HG03025 (cell line): ENCODE data around the gene IFNK.

Source experiments
- ATAC-seq: cut with Tn5 transposase; IDR thresholded peaks from one replicate; pipeline ENCODE4 v1.9.1; 2021; ENCODE audit warnings: mild to moderate bottlenecking, moderate library complexity; ENCODE audit not compliant: unreplicated experiment, low FRiP score

The IFNK gene

DNA sequence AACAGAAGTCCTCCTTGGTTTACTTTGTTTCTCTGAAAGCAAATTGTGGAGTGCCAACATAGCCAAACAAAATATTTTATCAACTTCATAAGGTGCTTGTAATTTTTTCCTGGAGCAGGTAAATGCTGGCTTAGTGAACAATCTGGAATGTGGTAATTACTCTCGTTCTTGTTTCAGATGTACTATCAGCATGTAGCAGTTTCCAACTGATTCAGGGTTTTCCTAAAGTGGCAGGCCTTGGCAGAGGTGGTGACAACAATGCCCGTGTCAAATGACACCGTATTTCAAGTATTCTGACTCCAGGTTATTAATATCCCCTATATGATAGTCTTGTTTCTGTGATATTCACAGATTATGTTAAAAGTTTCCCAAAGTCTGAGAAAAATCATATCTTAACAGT lies 48.0 kb downstream of the IFNK start:
- ATAC-seq, result no peak

DNA sequence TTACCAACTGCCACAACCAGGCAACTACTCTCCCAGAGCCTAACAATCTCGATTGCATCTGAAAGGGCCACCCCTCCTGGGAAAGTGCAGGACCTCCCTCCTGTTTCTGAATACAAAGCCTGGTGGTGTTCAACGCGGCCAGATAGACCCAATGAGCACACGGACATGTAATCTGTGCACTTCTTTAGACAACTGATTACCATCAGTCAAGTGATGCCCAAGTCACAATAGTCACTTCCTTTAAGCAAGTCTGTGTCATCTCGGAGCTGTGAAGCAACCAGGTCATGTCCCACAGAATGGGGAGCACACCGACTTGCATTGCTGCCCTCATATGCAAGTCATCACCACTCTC lies 48.5 kb downstream of the IFNK start:
- peak; percentile 45 for ATAC-seq

DNA sequence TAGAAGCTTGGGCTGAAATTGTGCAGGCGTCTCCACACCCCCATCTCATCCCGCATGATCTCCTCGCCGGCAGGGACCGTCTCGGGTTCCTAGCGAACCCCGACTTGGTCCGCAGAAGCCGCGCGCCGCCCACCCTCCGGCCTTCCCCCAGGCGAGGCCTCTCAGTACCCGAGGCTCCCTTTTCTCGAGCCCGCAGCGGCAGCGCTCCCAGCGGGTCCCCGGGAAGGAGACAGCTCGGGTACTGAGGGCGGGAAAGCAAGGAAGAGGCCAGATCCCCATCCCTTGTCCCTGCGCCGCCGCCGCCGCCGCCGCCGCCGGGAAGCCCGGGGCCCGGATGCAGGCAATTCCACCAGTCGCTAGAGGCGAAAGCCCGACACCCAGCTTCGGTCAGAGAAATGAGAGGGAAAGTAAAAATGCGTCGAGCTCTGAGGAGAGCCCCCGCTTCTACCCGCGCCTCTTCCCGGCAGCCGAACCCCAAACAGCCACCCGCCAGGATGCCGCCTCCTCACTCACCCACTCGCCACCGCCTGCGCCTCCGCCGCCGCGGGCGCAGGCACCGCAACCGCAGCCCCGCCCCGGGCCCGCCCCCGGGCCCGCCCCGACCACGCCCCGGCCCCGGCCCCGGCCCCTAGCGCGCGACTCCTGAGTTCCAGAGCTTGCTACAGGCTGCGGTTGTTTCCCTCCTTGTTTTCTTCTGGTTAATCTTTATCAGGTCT lies 49.0 kb downstream of the IFNK start, which contains the start of gene C9orf72:
C9orf72 (minus strand) TSS at position 564 of the 716 bp plus-strand sequence. CDS start 6,361 bp downstream, outside the sequence.
- ATAC-seq, result peak; percentile 68

DNA sequence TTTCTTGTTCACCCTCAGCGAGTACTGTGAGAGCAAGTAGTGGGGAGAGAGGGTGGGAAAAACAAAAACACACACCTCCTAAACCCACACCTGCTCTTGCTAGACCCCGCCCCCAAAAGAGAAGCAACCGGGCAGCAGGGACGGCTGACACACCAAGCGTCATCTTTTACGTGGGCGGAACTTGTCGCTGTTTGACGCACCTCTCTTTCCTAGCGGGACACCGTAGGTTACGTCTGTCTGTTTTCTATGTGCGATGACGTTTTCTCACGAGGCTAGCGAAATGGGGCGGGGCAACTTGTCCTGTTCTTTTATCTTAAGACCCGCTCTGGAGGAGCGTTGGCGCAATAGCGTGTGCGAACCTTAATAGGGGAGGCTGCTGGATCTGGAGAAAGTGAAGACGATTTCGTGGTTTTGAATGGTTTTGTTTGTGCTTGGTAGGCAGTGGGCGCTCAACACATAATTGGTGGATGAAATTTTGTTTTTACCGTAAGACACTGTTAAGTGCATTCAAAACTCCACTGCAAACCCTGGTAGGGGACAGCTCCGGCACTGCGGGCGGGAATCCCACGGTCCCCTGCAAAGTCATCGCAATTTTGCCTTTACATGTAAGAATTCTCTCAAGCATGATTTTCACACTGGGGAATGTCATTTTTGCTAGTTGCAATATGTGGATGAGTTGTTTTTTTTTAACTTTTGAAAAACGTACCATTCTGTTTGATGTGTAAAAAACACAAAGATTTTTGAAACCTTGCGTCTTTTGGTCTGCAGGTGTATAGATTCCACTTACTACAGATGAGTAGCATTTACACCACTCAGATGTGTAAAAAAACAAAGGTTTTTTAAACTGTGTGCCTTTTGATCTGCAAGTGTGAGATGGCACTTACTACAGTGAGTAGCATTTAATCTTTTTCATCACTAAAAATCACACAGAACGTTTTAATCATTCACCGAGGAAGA lies 49.8 kb downstream of the IFNK start:
- ATAC-seq, result peak; percentile 93
